ENCODE results near the gene FGD1. TPM values are rescaled to one million over a fixed set of nuclear protein-coding genes. Genes with fewer than 3 reads are reported as not detected.

Gene FGD1
- total RNA-seq, 2 experiments from 2014 or later = 0.06 TPM

- H3K27me3 Mint-ChIP-seq = no peaks in the 10 kb centered on the region
- H3K4me3 Mint-ChIP-seq = no peak overlapping the region
- ATAC-seq (ENCODE audit: low read depth) (no peak), DNase-seq (no peak)
- no peak overlapping the region for H3K27ac Mint-ChIP-seq
- H3K9me3 Mint-ChIP-seq = no peaks in the 10 kb centered on the region
- POLR2A ChIA-PET = no interaction called here
- peaks cover 13% of the 10 kb centered on the region for H3K4me1 Mint-ChIP-seq
- H3K36me3 Mint-ChIP-seq = peaks cover 6% of the 10 kb centered on the region
Observed at GRCh38 chrX:54442790-54443189, 53.2 kb downstream of the FGD1 start.

- DNase-seq (peak; percentile 75), ATAC-seq (ENCODE audit: low read depth) (peak; percentile 95)
- Mint-ChIP-seq H3K4me3 (peak within 1 kb of the TSS; percentile 91), H3K27ac (peak within 1 kb of the TSS; percentile 91), H3K9me3 (no peaks in the 10 kb centered on the region), H3K27me3 (no peaks in the 10 kb centered on the region), H3K4me1 (peaks cover 13% of the 10 kb centered on the region), H3K36me3 (peaks cover 6% of the 10 kb centered on the region)
- POLR2A ChIA-PET = interaction anchor here (0.8 to 1.5 kb wide), 4 partner anchors 89 to 560 kb away, joined by 4 to 5 read pairs (median 4); partner anchors contain the start of genes APEX2 and GNL3L
Observed at GRCh38 chrX:54439960-54440871, 55.8 kb downstream of the FGD1 start, which contains the start of gene TSR2. TSR2 (plus strand) TSS chrX:54440404; CDS start chrX:54440422, 18 bp downstream.

- Mint-ChIP-seq H3K4me1 (peaks cover 4% of the 10 kb centered on the region), H3K27me3 (no peaks in the 10 kb centered on the region), H3K27ac (no peak overlapping the region), H3K9me3 (no peaks in the 10 kb centered on the region), H3K36me3 (no peaks in the 10 kb centered on the region), H3K4me3 (no peak overlapping the region)
- POLR2A ChIA-PET = no interaction called here
- ATAC-seq (ENCODE audit: low read depth) = no peak
- DNase-seq = no peak
Observed at GRCh38 chrX:54435121-54435520, 60.9 kb downstream of the FGD1 start.

- H3K27me3 Mint-ChIP-seq = no peaks in the 10 kb centered on the region
- no peak overlapping the region for H3K27ac Mint-ChIP-seq
Observed at GRCh38 chrX:54430519-54430918, 65.5 kb downstream of the FGD1 start.

GRCh38 chrX:54427837-54428424 is 68.1 kb downstream of the FGD1 start:
- Mint-ChIP-seq H3K4me1 (no peaks in the 10 kb centered on the region), H3K9me3 (no peaks in the 10 kb centered on the region), H3K36me3 (no peaks in the 10 kb centered on the region), H3K27ac (no peak overlapping the region), H3K27me3 (no peaks in the 10 kb centered on the region), H3K4me3 (no peak overlapping the region)
- DNase-seq (no peak), ATAC-seq (ENCODE audit: low read depth) (no peak)
- POLR2A ChIA-PET = no interaction called here

More at GRCh38 chrX:54430519-54430918, 65.5 kb downstream of the FGD1 start:
- no peak for ATAC-seq (ENCODE audit: low read depth)
- Mint-ChIP-seq H3K4me3 (no peak overlapping the region), H3K4me1 (no peaks in the 10 kb centered on the region), H3K9me3 (no peaks in the 10 kb centered on the region), H3K36me3 (no peaks in the 10 kb centered on the region)
- no peak for DNase-seq
- POLR2A ChIA-PET = no interaction called here

- Mint-ChIP-seq H3K4me1 (no peaks in the 10 kb centered on the region), H3K27me3 (peaks cover 20% of the 10 kb centered on the region), H3K36me3 (no peaks in the 10 kb centered on the region), H3K4me3 (no peak overlapping the region), H3K9me3 (no peaks in the 10 kb centered on the region), H3K27ac (no peak overlapping the region)
- POLR2A ChIA-PET = interaction anchor here (0.6 kb wide), 1 partner anchor 1347 kb away, joined by 3 read pairs; no protein-coding TSS in a partner anchor
- no peak for ATAC-seq (ENCODE audit: low read depth)
- no peak for DNase-seq
Observed at GRCh38 chrX:54423161-54423888, 72.7 kb downstream of the FGD1 start.

- POLR2A ChIA-PET = no interaction called here
- Mint-ChIP-seq H3K9me3 (no peaks in the 10 kb centered on the region), H3K36me3 (no peaks in the 10 kb centered on the region), H3K4me3 (no peak overlapping the region), H3K27ac (no peak overlapping the region), H3K27me3 (peaks cover 25% of the 10 kb centered on the region), H3K4me1 (no peaks in the 10 kb centered on the region)
- DNase-seq (no peak), ATAC-seq (ENCODE audit: low read depth) (no peak)
Observed at GRCh38 chrX:54422168-54422567, 73.9 kb downstream of the FGD1 start.

GRCh38 chrX:54419559-54420302 is 76.3 kb downstream of the FGD1 start:
- DNase-seq (no peak), ATAC-seq (ENCODE audit: low read depth) (no peak)
- H3K36me3 Mint-ChIP-seq = no peaks in the 10 kb centered on the region
- peaks cover 9% of the 10 kb centered on the region for H3K4me1 Mint-ChIP-seq
- POLR2A ChIA-PET = no interaction called here
- no peak overlapping the region for H3K27ac Mint-ChIP-seq
- H3K4me3 Mint-ChIP-seq = no peak overlapping the region
- peaks cover 33% of the 10 kb centered on the region for H3K27me3 Mint-ChIP-seq
- H3K9me3 Mint-ChIP-seq = no peaks in the 10 kb centered on the region

- Mint-ChIP-seq H3K27me3 (peaks cover 47% of the 10 kb centered on the region), H3K27ac (no peak overlapping the region), H3K9me3 (no peaks in the 10 kb centered on the region), H3K4me1 (peaks cover 9% of the 10 kb centered on the region), H3K36me3 (no peaks in the 10 kb centered on the region), H3K4me3 (no peak overlapping the region)
- ATAC-seq (ENCODE audit: low read depth) = no peak
- POLR2A ChIA-PET = no interaction called here
- no peak for DNase-seq
Observed at GRCh38 chrX:54416965-54417364, 79.1 kb downstream of the FGD1 start.

- POLR2A ChIA-PET = no interaction called here
- H3K36me3 Mint-ChIP-seq = no peaks in the 10 kb centered on the region
- no peak overlapping the region for H3K27ac Mint-ChIP-seq
- peaks cover 9% of the 10 kb centered on the region for H3K4me1 Mint-ChIP-seq
- DNase-seq (no peak), ATAC-seq (ENCODE audit: low read depth) (no peak)
- H3K27me3 Mint-ChIP-seq = peaks cover 49% of the 10 kb centered on the region
- H3K4me3 Mint-ChIP-seq = peak overlapping the region; percentile 23
- no peaks in the 10 kb centered on the region for H3K9me3 Mint-ChIP-seq
Observed at GRCh38 chrX:54415534-54416350, 80.3 kb downstream of the FGD1 start.

- H3K9me3 Mint-ChIP-seq = no peaks in the 10 kb centered on the region
- POLR2A ChIA-PET = no interaction called here
- no peak for ATAC-seq (ENCODE audit: low read depth)
- H3K27ac Mint-ChIP-seq = no peak overlapping the region
- H3K4me1 Mint-ChIP-seq = peaks cover 14% of the 10 kb centered on the region
- H3K36me3 Mint-ChIP-seq = no peaks in the 10 kb centered on the region
- DNase-seq = no peak
- H3K4me3 Mint-ChIP-seq = no peak overlapping the region
- H3K27me3 Mint-ChIP-seq = peaks cover 39% of the 10 kb centered on the region
Observed at GRCh38 chrX:54413753-54414152, 82.3 kb downstream of the FGD1 start.

GRCh38 chrX:54411732-54412131 is 84.3 kb downstream of the FGD1 start:
- H3K36me3 Mint-ChIP-seq = no peaks in the 10 kb centered on the region
- H3K4me1 Mint-ChIP-seq = peaks cover 16% of the 10 kb centered on the region
- DNase-seq (no peak), ATAC-seq (ENCODE audit: low read depth) (no peak)
- peaks cover 34% of the 10 kb centered on the region for H3K27me3 Mint-ChIP-seq
- POLR2A ChIA-PET = no interaction called here
- no peak overlapping the region for H3K4me3 Mint-ChIP-seq
- no peak overlapping the region for H3K27ac Mint-ChIP-seq
- no peaks in the 10 kb centered on the region for H3K9me3 Mint-ChIP-seq

All from activated naive CD8-positive, alpha-beta T cell treated with anti-CD3 and anti-CD28 coated beads, Interleukin-2, amount 10 ng/mL, durations not matched to agents 7 days and 5 days (primary cell).